Endothelial cell of hepatic sinusoid (primary cell): ENCODE measurements around the gene NAALADL2.

ENCODE experiments used
- in situ Hi-C: cut with HindIII; loops from 2 replicates; pipeline ENCODE4 v1.10.0; 2017; ENCODE audit warnings: low sequenced_read_pairs

Gene NAALADL2

DNA sequence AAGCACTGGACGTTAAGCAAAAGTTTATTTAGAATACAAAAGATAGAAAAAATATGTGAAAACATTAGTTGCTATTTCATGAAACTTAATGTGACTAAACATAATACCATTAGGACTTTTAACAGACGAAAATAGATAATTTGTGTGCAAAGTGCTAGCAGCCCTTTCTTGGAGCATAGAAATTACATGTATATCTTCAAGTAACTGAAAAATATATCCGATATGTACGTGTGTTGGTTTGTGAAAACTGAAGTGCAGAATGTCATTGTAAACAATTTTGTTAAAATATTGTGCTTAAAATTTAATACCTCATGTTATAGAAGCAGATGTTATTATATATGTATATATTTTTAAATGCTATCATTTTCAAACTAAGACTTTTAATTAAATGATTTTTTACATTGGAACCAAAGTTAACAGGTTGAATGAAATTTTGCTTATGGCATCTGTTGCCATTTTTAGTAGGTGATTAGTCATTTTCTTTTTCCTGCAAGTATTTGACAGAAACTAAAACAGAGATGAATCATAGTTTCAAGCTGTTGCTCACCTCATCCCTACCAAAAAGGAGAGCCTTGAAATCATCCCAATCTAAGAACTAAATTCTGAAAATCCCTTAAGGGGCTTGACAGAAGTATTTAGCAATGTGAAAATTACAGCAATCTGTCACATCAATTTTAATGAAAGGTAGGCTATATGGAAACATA is 334.8 kb downstream of the NAALADL2 start:
- in situ Hi-C loops: no loop called here

DNA sequence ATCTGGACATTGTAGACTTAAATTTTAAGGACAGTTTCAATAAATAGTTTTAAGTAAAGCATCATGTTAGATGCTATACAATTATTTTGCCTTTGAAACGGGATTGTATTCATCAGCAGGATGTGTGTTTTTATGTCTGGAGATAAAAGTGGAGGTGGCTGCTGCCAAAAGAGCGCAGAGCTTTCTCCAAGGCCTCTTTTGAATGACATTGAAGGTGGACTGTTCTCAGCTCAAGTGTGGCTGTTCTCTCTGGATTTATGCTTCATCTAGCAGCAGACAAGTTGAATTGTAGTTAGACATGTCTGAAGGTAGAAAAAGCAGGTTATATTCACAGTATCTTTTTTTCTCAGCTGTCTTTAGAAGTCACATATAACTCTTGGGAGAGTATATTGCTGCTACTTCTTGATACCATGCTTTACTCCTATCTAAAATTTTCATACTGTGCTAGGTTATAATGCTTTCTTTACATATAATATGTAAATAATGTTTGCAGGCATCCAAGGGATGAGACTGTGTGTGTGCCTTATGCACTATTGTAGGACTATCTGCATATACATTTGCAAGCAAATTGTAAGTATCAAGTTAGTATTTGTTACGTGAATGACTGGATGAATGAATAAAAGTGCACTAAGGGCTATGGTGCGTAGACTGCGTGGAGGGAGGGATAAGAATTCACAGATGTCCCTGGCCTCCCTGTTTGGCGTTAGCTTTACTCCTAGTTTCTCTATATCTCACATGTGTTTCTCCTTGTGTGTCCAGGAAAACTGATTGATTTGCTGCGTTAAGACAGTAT is 340.1 kb downstream of the NAALADL2 start:
- in situ Hi-C loops: no loop called here

DNA sequence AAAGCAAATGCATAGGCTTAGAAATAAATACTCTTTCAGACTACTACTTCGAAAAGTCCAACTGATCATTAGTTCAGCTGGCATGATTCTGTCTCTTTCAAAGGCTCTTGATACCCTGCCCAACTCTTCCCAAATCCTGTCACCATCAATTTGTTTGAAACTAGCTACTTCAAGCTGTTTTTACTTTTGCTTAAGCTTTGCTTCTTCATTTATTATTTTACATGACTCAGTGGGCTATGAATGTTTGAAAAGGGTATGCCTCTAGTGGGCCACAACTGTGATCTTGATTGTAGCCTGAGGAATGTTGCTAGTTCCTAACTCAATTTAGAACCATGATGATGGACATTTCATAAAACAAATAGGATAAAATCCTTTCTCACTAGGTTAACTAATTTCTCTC is 340.8 kb downstream of the NAALADL2 start:
- in situ Hi-C loops: no loop called here

DNA sequence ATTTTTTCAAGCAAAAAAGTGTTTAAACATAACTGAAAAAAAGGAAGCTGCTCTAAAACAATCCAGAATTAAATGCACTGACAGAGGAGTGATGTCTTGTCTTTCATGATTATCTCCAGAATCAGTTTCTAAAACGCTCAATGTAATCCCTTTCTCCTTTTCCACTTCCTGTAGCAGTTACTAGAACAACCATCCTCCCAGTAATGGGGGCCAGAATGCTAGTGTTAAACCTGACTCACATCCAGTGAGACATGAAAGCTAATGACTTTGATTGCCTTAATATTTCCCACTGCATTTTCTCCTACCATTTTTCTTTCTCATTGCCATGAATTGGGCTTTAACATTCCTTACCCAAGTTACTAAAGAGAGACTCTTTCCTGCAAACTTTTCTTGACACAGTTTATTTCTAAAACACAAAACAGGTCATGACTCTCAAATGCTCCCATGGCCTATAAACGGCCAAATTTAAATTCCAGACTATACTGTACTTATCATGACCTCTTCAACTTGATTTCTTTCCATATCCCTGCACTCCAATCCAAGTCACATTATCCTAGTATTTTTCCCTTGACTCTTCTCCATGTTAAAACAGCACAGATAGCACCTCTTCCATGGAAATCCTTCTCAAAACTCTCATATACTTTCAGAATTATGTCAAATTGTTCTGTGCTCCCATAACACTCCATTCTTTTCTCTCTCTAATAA is 341.4 kb downstream of the NAALADL2 start:
- in situ Hi-C loops: no loop called here

DNA sequence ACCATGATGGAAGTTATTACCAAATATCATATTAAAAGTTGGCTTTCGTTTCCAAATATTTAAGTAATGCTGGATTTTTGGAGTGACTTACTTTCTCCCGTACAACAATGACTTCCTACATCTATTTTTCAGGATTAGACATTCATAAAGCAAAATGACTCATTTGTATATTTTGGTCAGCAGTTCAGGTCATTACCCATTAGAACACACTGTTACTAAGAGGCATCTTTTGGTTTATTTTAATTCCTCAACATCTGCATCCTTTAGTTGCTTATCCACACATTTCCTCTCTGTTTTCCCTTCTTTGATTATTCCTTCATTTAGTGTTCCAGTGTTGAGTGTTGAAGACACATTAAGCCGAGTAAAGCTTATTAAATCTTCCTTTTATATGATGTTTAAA is 348.2 kb downstream of the NAALADL2 start:
- in situ Hi-C loops: no loop called here

DNA sequence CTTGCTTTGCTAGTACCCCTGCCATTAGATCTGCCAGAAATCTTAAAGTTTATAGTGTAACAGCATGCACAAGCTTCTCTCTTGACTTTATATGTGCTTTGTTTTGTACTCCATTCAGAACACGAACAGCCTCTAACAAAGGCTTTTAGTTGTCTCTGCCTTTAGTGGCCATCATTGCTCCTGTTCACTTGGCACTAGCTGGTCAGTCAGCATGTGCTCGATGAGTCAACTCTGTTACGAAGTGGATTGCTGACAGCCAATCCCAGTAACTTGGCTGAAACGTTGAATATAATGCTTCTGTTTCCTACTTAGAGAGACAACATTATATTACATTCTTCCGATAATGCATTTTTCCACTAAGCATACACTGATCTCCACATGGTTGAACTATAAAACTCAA is 349.2 kb downstream of the NAALADL2 start:
- in situ Hi-C loops: no loop called here

DNA sequence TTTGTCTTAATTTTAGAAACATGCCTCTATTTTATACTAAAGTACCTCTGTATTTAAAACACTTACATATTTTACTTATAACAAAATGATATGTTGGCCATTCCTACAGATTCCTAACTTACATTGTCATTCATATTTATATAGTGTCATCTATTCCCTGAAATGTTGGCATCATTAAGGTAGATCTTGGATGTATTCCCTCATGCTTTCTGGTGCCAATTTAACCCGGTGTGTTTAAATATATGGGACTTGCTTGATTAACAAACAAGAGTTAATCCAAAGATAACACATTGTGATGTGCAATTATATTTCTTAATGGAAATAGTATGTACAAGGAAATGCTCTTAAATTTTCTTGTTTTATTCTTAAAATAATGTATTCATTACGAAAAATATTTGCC is 352.3 kb downstream of the NAALADL2 start:
- in situ Hi-C loops: no loop called here

DNA sequence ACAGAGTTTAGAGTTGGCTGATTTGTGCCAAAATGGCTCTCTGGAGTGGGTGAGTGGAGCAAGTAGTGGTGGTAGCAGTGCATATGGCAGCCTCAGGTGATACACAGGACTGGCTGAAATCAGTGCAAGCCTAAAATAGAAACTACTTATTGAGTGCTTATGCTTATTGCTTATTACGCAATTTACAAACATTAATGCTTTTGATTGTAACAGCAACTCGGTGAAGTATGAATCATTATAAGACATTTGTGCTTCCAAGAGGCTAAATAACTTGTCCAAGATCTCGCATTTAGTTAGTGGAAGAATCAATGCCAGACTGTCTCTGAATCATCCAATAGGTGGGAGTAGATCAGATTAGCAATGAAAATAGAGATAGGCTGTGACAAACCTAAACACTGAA is 353.8 kb downstream of the NAALADL2 start:
- in situ Hi-C loops: no loop called here

DNA sequence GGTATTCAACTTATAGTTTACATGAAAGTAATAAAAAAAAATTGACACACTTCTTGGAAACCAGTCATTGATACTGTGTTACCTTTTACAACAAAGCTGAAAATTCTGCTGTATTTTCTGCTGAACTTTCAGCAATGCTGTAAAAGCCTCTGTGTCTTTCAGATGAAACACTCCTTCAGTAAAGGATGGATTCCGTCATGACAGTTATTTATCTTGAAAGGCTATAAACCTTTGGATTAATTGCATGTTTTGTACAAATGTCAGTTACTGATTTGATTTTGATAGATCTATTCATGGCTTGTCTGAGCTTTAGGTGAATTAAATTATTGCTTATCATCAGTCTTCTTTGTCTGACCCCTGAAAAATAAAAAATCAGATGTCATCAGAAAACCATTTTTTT is 355.1 kb downstream of the NAALADL2 start:
- in situ Hi-C loops: no loop called here

DNA sequence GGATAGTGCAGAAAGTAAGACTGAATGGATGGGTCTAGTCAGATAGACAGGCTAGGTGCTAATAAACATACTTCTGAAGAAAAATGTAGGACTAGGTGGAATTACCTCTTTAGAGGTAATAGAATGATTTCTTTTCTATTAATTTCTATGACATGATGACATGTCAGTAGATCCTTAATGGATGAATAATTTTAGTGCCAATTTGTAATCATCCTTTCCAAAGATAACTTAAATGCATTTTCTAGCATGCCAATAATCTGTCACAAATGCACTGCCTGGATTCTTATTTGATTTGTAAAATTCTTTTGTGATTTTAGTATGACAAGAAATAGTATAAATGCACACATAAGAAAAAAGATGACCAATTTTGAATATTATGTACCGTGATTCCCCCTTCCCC is 356.7 kb downstream of the NAALADL2 start:
- in situ Hi-C loops: no loop called here

DNA sequence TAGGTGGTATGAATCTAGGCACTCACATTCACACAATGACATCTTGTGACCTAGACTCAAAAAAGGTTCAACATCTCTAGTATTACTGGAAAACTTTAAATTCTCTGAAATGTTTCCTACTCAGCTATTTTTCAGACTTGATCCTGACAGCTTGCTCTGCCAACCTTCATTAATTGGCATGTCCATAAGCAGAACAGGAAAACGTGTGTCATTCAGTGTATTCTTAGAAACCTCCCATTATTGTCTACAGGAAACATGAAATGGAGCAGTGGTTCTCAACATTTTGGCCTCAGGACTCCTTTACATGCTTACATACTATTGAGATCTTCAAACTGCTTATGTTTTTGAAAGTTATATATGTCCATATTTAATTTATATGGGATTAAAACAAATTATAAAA is 363.2 kb downstream of the NAALADL2 start:
- in situ Hi-C loops: no loop called here

DNA sequence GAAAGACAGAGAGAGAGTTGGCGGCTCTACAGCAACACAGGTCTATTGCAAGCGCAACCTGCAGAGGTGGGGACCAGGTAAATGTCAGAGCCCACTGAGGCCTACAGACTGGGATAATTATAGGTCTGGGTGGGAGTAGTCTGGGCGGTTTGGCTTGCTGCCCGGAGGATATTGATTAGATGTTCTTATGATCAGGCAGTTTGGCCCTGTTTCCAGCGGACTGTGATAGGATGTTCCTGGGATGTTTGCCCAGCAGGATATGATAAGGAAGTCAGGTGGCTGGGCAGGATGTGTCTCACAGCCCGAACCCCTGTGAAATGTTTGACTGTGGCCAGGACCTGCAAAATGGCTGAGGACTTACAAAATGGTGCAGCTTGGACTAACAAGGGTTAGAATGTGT is 364.9 kb downstream of the NAALADL2 start:
- in situ Hi-C loops: no loop called here

DNA sequence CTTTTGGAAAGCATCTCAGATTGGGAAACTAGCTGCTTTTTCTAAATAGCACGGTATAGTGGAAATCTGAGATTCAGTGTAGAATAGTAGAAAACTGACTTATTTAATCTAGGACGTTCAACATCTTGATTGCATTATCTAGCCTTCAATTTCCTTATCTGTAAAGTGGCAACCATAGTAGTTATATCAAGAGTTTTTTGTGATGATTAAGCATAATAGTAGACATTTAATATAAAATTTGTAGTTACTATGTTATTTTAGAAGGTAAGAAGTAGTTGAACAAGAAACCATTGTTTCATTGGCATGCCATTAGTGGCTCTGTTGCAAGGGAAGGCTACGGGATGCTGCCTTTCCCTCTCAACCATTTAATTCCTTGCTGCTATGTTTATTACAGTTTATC is 367.3 kb downstream of the NAALADL2 start:
- in situ Hi-C loops: no loop called here

DNA sequence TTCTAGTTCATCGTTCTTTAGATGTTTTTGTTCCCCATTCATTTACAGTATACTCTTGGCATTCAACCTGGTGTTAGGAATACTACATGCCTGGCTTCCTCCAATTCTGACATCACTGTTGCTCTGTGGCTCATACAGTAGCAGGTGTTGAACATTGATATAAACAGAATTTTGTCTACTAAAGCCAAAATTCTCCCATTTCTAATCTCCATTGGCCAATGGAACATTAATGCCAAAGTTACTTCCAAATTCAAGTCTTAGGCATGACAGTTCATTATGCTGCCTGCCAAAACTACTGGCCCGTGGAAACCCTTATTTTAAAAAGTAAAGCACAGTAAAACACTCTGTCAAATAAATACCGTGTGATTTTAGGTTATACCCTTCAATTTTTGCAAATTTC is 368.0 kb downstream of the NAALADL2 start:
- in situ Hi-C loops: no loop called here

DNA sequence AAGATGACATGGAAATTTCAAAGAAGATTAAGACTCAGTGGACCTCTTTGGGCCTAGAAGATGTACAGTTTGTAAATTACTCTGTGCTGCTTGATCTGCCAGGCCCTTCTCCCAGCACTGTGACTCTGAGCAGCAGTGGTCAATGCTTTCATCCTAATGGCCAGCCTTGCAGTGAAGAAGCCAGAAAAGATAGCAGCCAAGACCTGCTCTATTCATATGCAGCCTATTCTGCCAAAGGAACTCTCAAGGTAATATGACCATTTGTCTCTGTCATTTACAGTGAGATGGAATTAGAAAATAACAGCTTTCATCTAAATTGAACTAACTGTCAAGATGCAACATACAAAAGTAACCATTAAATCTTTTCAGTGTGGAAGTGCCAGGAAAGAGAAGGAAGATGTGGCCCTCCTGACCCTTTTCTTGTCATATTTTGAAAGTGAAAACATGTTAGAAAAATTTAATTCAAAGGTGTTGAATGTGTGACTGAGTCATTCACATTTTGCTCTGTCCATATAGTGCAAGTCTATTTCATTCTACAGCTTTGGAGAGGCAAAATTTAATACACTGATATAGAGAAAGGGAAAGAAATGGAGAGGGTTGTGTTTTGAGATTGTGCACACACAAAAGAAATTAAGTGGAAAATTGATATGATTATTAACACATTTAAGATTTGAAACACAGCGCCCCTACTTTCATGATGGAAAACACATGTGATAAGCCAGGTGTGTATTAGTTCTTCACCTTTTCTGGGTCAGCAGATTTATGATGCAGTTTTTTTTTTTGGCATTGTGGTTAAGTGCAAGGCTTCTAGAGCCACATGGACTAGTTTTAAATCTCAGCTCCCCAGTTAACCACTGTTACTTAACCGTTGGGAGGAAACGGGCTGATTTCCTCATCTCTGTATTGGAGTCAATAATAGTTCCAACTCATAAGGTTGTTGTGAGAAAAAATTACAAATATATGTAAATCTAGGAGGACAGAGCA is 375.1 kb downstream of the NAALADL2 start:
- in situ Hi-C loops: no loop called here

DNA sequence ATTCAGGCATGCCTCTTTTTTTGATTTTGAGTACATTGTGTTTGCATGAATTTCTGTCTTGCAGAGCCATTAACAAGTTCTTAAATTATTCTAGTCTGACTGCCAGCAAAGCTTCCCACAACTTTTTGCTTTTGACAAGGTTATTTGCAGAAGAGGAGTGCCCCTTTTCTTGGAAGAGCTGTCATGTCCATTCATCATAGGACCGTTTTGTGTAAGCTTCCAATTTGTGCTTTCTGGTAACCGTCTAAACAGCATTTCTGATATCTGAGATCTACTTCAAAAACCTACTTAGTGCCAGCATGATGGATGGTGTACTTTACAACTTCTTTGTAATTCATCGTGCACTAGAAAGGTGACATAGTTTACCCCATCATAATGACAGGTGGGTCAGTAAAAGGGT is 379.7 kb downstream of the NAALADL2 start:
- in situ Hi-C loops: no loop called here

DNA sequence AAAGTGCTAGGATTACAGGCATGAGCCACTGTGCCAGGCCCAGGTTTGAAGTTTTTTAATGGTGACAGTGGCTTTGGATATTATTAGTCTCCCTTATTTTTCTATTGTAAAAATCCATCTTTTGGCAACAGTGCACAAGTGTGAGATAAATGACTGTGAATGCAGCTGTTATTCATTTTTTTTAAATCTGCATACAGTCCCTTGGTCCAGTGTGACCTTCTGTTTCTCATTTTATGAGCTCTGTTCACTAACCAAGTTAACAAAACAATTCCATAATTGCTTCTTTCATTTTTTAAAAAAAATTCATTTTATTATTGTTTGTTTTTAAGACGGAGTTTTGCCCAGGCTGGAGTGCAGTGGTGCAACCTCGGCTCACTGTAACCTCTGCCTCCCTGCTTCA is 381.8 kb downstream of the NAALADL2 start:
- in situ Hi-C loops: no loop called here

DNA sequence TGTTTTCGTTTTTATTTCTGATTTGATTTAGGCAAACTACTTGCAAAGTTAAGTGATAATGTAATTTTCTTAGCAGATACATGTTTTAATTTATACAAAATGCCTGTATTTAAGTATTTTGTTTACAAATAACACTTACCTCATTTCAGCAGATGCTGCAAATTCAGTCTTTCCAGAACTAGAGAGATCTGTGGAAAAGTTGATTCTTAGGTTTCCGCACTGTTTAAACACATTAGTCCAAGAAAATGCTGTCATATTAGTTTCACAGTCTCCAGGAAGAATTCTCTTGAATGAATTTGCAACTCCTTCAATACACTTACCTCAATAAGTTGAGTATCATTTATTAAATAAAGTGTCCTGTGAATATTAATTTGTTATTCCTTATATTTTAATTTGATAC is 383.1 kb downstream of the NAALADL2 start:
- in situ Hi-C loops: no loop called here

DNA sequence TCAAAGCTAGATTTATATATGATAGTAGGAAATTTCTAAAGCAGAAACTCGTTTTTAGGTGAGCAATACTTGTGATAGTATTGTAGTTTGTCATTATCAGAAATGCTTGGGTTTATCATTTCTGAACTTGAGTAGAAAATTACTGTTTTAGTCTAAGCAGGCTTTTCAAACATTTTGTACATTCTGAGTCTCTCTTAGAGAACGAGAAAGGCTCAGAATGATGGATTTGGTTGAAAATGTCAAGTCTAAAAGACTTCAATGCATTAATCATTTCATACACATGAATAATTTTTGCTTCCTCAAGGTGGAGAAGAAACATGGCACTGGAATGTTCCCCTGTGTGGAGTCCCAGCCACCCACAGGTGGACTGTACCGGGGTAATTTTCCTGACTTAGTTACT is 387.1 kb downstream of the NAALADL2 start:
- in situ Hi-C loops: no loop called here

DNA sequence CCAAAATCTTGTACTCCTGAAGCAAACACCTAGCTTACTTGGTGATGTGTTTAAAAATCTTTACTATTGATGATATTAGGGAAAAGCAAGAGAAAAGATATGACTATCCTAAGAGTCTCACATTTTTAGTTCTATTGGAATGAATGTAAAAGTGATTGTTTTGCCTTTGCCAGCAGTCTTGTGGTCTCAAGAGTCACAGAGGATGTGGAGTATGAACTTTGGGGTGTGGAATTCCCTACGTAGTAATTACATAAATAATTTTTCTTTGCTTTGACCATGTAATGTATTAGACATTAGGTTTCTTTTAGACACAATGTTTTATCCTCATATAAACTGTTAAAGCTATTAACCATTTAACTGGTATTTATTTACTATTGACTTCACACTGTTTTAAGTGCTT is 387.6 kb downstream of the NAALADL2 start:
- in situ Hi-C loops: no loop called here

DNA sequence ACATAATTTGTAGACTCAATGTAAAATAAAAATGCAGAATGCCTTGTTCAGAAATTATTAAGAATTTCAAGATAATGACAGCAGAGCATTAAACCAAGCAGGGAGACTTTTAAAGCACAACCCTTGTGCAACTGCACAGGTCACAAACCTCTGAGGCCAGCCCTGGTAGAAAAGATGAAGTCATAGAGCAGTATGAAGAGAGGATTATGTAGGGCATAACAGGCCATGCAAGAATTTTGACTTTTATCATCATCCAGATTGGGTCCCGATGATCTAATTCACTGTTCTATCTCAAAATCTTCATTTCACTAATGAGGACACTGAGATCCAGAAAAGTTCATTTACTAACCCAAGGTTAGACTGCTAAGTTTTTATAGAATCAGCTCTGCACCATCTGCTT is 388.5 kb downstream of the NAALADL2 start:
- in situ Hi-C loops: no loop called here
